Tongue (tissue), 3 donors: ENCODE data around the gene TTC39B. TPM values are rescaled to one million over a fixed set of nuclear protein-coding genes. Genes with fewer than 3 reads are reported as not detected.
A peak's percentile ranks its signal among the peaks of the same experiment; 100 is the strongest.

ENCODE experiments used
- DNase-seq: peaks from one replicate; pipeline ENCODE4 v3.0.0-alpha.2; 2015
- small RNA-seq: library from RNA; depleted of rRNA; stranded (forward); fragments of <200 nt; gene quantifications from one replicate; pipeline ENCODE3, GENCODE V24; 2014; ENCODE audit warnings: low replicate concordance
- total RNA-seq: library from RNA; depleted of rRNA; stranded (reverse); fragments of >200 nt; gene quantifications from one replicate; pipeline ENCODE4 v1.2.3, GENCODE V29; 2014

Gene TTC39B
- total RNA-seq, 1 donor from 2014 or later: 6.7 TPM

DNA sequence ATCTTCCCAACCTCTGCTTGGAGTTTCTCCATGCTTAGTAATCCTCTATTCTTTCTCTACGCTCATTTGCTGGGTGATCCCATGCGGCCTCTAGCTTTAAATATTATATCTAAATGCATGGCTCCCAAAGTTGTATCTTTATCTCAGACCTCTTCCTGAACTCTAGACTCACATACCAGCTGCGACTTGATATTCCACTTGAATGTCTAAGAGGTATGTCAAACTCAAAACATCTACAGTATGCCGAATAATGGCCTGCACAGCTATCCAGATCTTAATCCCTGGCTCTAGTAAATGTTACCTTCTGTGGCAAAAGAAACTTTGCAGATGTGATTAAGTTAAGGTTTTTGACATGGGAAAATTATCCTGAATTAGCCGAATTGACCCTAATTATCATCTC, 179.2 kb downstream of the TTC39B start:
- peak; percentile 35 for DNase-seq

DNA sequence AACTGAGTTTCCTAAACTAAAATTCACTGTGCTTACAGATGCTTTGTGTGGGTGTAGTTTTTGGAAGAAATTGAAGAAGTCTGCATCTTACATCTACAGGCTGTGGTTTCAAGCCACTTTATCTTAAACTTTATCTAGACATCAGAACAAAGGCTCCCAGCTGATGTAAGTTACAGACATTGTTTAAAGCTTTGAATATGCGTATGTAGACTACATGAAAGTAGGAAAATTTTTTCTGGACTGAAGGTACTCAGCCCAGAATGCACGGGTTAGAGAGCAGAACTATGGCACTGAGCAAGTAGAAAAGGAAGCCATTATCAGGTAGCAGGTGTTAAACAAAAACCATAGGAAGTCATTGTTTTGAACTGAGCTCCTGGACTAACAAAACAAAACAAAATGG, 185.4 kb downstream of the TTC39B start:
- DNase-seq: no peak

DNA sequence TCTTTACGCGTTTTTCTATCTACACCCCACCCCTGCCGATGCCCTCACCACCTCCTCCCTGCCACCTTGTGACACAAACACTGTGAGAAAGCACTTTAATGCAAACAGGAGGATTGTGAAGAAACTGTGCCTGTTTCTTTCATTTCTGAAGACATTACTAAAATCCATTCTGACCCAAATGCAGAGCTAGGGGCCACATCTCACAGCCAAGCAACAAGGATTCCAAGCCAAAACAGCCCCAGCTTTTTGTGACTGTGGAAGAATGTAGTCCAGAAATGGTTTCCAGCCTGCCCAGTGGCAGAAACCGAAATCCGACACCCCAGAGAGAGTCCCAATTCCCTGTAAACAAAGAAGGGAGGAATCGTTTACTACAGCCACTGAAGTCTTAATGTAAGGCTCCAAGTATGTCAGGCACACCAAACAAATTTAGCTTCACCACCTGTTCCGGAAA, 190.9 kb downstream of the TTC39B start:
- peak; percentile 90 for DNase-seq

DNA sequence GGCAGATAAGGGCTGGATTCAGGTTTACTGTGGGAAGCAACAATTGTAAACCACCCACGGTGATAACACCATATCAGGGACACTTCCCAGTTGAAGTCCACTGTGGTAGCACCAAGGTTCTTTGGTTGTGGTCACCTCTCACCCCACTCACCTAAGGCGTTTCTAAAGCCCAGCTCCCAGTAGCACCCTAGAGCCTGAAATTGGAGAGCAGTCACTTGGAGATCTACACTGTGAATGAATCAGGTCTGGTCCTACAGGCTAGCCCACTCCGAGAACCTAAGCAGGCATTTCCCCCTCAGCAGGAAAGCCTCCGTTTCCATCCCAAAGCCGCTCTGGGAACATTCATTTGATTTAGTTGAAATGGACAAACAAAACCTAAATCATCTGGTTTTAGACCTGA, 191.3 kb downstream of the TTC39B start:
- no peak for DNase-seq

DNA sequence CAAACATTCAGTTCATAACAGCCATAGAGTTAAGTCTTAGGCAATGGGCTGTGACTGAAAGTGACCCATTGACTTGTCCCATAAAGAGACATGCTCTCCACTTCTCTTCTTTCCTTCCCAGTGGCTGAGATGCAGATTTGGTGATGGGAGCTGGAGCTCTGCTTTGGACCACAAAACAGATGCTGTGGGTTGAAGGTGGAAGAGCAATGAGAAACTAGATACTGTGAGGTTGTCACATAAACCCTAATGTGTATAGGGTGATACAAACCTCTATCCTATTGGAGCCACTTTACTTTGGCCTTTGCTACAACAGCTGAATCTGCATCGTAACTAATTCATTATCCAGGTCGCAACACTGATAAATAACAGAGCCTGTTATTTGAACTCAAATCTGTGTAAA, 192.0 kb downstream of the TTC39B start:
- DNase-seq: peak; percentile 46

Small RNA genes within 50 kb of the gene (small RNA-seq; reads per million reads assigned to genes)
- not detected for gene RNU6-559P

Other genes starting within 250 kb of the TTC39B start
- gene SNAPC3, start 115.7 kb upstream of the TTC39B start, total RNA-seq: 50.7 TPM
- 56.1 TPM for gene PSIP1, start 203.8 kb upstream of the TTC39B start, total RNA-seq
- gene CCDC171, start 245.8 kb upstream of the TTC39B start, total RNA-seq: 8.7 TPM